GM21825 (cell line): ENCODE measurements around the gene NFAT5.

Experiments used
- ATAC-seq: cut with Tn5 transposase; IDR thresholded peaks from one replicate; pipeline ENCODE4 v1.9.1; 2021; ENCODE audit warnings: mild to moderate bottlenecking, moderate library complexity; ENCODE audit not compliant: unreplicated experiment

The NFAT5 gene

DNA sequence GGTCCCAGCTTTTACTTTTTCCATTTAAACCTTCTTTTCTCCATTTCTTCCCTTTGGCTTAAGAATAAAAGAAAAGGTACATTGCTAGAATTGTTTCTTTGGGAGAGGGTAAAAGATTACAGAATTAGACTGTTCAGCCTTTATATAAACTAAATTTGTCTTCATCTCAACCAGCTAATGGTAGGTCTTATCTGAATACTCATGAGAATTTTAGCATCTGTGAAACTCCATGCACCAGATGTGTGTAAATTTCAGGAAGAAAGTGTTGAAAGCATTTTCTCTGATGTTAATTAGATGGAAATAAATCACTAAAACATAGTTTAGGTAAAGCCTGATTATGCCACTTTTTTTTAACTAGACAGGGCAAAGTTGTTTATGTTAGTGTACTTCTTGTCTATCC is 135.7 kb downstream of the NFAT5 start:
- no peak for ATAC-seq

DNA sequence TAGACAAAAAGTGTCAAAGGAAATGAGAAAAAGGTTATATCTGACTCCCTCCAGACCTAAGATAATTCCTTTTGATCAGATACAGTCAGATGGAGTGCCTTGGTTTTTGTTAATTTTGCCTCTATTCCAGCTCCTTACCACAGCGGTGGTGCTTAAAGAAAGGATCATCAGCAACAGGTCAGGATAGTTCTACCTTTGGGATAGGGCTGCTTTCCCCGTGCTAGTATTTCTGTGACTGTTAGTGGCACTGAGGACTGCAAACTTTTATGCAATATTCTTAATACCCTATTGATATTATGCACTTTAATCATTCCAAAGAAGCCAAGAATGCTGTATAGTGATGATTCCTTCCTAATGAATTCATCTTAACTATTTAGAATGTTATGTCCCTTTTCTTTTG is 136.1 kb downstream of the NFAT5 start:
- ATAC-seq, result no peak

DNA sequence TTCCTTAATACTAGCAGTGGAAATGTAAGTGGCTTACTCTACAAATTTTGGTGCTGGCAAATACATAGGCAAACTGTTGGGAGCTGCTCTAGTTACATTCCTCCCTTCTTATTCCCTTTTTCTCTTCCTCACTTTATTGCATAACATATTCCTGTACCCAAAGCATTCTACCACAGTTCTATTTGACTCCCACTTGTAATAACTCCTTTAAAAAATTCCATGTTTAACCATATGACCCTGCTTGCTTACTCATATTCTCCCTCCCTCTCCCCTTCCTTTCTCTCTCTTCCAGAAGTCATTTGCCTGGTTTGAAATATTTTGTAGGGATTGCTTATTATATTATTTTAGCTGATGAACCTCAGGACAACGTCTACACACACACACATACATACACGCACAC is 137.9 kb downstream of the NFAT5 start:
- no peak for ATAC-seq

DNA sequence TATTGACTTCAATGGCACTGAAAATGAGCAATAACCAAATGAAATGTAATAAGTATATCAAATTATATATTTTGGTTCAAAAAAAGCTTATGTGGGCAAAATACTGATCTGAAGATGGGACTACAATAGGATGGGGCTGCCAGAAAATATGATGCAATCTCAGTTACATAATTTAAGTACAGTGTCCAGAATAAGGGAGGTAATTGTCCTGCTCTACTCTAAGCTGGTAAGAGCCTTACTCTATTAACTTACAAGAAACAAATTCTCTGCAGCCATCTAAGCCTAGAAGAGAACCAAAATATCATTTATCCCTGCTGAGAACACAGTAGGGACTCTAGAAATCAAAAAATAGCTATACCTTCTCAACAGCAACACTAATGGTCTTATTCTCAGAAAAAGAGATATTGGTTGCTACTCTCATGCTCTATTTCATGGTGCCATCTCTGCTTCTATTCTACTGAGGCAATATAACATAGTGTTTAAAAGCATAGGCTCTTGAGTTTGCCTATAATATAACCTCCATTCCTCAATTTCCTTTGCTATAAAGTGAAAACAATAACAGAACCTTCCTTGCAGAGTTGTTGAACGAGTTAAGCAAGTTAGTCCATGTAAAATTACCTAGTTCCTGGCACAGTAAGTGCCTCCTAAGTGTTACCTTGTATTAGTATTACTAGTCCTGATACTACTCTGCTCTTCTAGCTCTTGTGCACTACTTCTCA is 140.6 kb downstream of the NFAT5 start:
- no peak for ATAC-seq

DNA sequence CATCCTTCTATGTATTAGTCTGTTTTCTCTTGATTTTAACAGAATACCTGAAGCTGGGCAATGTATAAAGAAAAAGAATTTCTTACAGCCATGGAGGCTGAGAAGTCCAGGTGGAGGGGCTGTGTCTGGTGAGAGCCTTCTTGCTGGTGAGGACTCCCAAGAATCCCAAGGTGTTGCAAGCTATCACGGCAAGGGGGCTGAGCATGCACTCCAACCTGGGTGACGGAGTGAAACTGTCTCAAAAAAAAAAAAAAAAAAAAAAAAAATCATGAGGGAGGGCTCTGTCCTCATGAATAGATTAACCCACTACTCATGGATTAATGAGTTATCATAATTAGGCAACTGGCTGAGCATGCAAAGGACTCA is 141.2 kb downstream of the NFAT5 start:
- no peak for ATAC-seq

DNA sequence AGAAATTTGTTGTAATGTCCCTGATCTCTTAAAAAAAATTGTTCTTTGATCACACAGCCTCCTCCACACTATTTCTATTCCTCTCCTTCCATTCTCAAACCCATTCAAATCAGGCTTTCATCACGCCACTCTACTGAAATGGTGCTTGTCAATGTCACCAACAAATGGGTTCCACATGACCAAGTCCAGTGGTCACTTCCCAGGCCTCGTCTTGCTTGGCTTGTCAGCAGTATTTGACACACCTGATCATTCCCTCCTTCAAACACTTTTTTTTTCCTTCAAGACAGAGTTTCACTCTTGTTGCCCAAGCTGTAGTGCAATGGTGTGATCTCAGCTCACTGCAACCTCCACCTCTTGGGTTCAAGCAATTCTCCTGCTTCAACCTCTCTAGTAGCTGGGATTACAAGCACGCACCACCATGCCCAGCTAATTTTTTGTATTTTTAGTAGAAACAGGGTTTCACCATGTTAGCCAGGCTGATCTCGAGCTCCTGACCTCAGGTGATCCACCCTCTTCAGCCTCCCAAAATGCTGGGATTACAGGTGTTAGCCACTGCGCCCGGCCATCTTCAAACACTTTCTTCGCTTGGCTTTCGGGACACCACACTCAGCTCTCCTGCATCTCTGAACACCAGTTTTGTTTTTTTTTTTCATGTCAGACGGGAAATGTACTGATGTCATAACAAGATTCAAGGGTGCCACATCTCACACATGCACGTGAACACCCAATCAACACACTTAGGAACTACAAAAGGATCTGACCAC is 142.3 kb downstream of the NFAT5 start:
- ATAC-seq, result no peak

DNA sequence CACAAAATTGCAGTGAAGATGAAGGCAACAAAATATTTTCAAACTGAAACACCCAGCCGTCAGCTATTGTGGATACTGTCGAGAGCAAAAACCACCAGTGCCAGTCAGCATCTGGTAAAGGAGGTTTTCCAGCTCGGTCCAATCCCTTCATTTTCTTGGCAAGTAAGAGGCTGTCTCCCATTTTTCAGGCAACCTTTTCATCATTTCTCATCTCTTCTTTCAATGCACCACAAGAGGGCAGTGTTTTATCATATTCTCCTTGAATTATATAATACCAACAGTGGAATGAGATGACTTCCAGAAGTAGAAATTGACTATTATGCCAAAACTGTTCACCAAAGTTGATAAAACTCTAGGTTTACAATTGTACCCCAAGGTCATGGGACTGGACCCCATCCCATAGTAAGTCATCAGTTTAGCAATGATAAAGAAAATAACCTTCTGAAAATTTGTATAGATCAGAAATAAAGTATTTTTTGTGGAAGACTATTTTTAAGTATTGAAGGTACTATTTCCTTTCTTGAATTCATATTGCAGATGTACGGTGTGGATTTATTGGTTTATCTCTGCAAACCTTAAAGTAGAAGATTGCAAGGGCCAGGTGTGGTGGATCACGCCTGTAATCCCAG is 143.8 kb downstream of the NFAT5 start:
- ATAC-seq, result no peak

DNA sequence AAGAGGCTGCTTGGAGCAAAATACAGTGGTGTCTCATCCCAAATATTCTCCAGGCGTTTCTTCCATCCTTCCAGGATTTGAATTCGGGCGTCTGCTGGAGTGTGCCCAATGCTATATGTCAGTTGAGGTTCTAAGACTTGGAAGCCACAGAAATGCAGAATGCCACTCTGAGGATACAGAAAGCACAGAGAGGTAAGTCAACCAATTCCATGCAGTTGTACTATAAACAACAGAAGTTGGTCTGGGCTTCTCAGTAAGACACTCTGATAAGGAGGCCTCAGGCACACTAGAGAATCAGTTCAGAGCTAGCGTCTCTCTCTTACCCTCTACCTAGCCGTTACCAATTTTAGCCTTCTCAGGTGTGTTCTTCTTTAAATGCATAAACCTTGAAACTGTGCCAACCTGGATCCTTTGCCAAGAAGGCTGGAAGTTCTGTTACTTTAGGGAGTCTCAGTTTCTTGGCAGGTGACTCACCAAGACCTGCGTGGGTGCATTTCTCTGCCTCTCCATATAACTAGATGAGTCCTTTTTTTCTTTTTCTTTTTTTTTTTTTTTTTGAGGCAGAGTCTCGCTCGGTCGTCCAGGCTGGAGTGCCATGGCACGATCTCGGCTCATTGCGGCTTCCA is 145.5 kb downstream of the NFAT5 start:
- no peak for ATAC-seq

DNA sequence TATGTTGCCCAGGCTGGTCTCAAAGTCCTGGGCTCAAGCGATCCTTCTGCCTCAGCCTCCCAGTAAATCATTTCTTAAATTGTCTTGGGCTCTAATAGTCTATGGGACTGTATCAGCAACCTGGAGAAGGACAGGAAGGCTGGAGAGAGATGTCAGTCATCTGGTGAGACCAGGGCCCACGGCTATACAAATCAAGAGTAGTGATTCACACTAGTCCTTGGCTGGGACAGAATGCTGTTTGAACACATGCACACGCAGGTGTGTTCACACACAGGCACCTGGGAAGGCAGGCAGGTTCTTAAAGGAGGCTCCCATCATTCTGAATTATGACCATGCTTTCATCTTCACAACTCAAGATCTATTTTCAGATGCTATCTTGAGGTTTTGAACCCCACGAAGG is 146.5 kb downstream of the NFAT5 start:
- ATAC-seq, result no peak

DNA sequence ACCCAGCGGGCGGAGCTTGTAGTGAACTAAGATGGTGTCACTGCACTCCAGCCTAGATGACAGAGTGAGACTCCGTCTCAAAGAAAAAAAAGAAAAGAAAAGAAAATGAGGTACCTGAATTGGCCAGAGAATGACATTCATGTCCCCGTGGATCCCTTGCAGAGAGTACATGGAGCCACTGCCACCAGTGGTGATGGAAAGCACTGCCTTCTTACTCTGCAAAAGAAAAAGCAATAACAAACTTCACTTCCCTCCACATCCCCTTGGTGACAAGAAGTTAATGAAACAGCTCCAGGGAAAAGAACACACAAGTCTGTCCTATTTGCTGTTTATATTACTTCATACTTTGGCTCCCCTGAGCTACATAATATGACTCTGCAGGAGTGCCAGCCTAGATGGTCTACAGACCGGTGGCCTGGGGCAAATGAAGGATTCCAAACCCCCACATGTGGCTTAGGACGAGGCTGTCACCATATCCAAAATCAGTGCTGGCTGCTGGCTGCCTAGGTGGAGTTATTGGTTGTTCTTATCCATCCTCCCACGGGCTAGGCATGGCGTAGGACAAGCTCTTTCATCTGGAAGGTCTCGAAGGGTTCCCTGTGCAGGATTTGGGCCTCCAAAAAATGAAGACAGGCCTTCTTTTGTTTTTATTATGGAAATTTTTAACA is 147.3 kb downstream of the NFAT5 start:
- ATAC-seq, result no peak

DNA sequence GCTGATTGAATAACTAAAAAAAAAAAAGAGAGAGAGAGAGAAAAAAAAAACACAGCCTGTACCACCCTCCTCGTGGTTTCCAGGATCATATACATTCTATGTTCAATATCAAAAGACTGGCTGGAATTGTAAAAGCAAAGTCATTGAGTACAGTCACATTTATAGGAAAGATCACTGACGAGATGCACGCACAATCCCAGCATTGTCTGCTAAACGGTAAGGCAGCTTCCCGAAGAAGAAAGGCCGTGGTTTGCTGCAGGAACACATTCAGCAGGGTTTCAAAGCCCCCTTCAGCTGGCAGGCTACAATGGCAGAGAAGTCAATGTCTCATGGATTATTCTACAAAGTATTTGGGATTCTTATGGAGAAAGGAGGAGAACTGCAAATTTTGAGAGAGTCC is 151.3 kb downstream of the NFAT5 start:
- no peak for ATAC-seq

DNA sequence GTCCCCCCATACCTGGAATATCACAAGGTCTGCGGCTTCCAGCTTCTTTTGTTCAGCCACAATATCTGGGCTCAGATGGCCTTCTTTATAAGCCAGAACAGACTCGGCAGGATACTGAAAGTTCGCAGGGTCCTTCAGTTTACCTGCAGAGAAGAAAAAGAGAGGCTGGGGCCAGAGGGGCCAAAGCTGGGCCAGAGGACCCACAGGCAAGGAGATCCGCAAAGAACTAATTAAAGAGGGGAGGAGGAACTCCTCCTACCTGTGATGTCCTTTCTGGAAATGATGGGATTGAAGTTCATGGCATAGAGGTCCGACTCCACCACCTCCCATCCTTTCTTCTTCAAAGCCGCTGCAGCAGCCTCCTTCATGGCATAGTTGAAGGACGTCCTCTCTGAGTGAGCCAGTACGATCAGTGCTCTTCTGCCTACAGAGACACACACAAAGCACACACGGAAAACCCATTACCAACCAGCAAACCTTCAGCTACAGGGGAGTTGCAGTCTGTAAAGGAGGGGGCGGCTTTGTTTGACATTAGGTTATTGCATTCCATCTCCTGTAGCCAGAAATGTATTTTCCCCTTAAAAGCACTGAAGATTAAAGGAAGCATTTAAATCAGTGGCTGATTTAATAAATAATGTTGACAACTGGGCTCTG is 152.5 kb downstream of the NFAT5 start:
- ATAC-seq, result no peak

DNA sequence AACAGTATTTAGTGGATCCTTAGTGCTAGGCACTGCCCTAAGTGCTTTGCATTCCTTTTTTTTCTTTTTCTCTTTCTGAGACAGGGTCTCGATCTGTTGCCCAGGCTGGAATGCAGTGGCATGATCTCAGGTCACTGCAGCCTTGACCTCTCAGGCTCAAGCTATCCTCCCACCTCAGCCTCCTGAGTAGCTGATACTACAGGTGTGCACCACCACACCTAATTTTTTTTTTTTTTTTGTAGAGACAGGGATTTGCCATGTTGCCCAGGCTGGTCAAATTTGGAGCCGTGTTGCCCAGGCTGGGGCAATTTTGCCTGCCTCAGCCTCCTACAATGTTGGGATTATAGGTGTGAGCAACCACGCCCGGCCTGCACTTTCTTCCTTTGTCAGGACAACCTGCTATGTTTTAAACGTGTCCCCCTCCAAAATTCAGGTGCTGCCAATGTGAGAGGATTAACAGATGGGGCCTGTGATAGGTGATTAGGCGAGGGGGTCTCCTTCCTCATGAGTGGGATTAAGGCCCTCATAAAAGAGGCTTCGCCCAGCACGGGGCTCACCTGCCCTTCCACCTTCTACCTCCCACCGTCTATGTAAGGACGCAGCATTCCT is 155.2 kb downstream of the NFAT5 start:
- ATAC-seq, result no peak

DNA sequence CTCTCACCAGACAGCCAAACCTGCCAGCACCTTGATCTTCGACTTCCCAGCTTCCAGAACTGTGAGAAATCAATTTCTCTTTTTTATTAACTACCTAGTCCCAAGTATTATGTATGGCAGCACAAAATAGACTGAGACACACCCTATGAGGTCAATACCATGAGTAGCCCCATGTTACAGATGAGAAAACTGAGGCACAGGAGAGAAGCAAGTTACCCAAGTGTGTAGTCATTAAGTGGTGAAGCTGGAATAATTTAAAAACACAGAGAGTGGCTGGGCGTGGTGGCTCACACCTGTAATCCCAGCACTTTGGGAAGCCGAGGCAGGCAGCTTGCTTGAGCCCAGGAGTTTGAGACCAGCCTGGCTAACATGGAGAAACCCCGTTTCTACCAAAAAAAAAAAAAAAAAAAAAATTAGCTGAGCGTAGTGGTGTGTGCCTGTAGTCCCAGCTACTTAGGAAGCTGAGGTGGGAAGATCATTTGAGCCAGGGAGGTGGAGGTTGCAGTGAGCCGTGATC is 155.7 kb downstream of the NFAT5 start:
- no peak for ATAC-seq

DNA sequence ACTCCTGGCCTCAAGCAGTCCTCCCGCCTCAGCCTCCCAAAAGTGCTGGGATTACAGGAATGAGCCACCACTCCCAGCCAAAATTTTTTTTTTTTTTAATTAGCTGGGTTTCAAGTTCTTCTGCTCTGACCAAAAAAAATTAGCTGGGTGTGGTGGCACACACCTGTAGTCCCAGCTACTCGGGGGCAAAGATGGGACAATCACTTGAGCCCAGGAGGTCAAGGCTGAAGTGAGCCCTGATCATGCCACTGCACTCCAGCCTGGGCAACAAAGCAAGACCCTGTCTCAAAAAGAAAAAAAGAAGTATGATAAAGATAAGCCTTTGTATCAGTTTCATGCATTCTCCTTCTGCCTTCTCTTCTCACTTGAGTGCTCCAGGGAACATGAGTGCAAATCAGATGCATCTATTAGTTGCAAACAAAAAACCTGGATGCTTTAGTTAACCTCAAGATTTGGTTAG is 158.7 kb downstream of the NFAT5 start:
- no peak for ATAC-seq

DNA sequence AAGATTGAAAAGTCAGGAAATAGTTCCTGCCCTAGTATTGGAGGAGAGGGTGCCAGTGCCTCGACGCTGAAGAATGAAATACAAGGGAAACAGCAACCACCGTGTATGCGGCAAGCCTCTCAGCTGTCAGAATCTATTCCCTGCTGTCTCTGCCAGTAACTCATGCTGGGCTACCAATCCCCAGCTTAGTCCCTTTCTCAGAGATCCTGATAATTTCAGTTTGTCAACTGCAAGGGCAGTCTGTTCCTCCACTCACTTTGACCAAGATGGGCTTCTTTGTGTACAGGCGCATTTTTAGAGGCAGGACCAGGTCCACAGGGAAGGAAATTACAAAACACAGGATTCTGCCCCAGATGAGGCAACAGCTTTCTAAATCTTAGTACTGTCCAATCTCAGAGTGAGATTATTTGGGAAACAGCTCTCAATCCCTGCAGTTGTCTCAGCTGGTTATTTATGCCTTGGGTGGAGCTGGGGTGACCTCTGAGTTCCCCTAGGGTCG is 159.3 kb downstream of the NFAT5 start:
- ATAC-seq, result no peak

DNA sequence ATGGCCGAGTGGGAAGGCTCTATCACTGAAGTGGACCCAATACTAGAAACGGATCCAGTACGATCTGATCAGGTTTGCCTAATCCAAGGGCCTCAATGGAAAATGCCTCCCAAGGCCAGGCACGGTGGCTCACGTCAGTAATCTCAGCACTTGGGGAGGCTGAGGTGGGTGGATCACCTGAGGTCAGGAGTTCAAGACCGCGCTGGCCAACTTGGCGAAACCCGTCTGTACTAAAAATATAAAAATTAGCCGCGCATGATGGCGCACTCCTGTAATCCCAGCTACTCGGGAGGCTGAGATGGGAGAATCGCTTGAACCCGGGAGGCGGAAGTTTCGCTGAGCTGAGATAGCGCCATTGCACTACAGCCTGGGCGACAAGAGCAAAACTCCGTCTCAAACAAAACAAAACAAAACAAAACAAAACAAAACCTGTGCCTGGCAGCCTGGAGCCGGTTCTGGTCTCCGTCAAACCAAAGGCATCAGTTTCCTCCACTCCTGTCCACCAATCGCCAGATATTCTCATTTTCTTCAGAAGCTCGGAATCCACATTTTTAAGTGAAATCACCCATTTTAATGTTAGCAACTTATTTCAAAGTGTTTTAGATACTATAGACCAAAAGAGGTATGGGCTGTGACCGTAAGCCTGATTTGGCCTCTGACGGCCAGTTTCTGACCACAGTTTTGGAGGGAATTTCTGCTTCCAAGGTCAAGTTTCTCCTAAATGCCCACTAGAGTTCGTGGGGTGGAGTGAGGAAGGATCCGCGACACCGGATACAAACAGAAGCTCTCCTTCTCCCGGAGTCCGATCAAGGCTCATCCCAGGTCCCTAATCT is 159.9 kb downstream of the NFAT5 start:
- no peak for ATAC-seq

DNA sequence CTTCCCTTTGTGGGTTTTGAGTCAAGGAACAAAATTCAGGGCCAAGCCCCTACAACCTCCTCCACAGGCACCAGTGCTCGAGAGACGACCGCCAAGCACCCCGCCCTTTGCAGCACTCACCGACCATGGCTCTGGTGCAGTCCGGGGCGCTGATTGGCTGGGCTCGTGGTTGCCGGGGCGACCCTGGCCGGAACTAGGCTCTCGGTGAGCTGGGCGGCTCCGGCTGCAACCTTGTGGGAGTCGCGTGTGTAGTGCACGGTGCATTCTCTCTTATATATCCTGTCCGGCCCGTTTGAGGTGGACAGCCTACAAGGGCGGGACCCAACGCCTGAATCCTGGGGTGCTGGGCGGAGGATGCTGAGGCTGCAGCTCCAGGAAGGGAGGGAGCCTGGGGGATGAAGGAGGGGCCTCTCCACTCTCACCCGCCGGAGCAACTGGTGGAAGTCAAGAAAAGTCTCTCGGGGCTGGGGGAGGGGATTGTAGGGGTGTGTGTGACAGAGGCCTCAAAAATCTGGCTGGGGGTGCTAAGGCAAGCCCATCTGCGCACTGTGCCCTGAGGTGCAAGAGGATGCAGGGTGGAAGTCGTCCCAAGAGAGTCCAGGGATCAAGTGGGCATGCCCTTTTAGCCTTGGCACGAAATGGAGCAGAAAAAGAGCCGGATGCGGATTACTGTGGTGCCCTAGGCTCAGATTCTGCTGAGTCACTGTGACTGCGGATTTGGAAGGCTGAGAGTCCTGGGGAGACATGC is 160.7 kb downstream of the NFAT5 start, which contains the start of gene NQO1:
TSS of gene NQO1 (minus strand) at position 248 of the 748 bp plus-strand sequence. CDS start at position 127, 121 bp downstream.
- peak; percentile 99 for ATAC-seq
